HG02840 (cell line): ENCODE measurements around the gene HLA-DOA.

Source experiments
- ATAC-seq: cut with Tn5 transposase; IDR thresholded peaks from one replicate; pipeline ENCODE4 v1.9.1; 2021; ENCODE audit warnings: mild to moderate bottlenecking, moderate library complexity, moderate number of reproducible peaks; ENCODE audit not compliant: unreplicated experiment, low FRiP score

HLA-DOA gene

DNA sequence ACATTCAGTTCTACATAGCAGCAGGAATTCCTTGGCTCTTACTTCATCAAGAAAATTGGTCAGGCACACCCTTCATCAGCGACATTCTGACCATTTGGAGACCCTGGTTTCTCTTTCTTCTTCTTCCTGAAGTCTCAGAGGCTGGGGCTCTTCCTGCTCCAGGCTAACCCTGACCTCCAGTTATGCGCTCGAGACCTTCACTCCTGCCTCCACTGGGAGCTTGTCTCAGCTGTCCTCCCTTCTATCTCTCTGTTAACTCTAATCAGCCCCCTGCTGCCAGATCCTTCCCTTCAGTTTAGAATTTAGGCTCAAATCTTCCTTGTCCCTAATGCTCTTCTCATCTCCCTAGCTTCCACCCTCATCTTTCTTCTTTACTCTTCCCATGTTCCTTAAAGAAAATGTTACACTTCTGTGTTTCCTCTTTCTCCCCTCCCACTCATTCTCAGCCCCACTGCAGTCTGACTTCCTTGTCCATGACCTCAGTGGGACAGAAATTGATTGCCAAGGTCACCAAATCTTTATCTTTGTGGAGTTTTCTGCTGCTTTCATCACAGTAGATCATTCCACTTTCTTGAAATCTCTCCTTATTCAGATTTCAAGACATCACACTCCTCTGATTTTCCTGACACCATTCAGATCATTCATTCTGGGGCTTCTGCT lies 8.4 kb upstream of the HLA-DOA start:
- ATAC-seq, result no peak

DNA sequence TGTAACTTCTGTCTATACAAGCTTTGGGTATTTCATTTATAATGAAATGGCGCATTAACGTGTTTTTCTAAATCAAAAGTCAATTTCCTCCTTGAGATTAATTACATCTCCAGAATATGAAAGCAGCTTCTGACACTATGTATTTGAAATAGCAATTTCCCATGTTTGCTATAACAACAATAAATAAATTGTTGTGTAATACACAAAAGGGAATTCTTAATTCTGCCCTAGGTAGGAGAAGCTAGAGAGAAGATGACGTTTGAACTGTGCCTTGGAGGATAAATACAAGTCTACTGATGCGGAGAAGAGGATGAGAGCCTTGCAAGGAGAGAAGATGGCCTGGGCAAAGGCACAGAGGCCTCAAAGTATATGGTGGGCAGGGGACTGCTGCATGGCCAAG lies 7.6 kb upstream of the HLA-DOA start:
- ATAC-seq, result no peak

DNA sequence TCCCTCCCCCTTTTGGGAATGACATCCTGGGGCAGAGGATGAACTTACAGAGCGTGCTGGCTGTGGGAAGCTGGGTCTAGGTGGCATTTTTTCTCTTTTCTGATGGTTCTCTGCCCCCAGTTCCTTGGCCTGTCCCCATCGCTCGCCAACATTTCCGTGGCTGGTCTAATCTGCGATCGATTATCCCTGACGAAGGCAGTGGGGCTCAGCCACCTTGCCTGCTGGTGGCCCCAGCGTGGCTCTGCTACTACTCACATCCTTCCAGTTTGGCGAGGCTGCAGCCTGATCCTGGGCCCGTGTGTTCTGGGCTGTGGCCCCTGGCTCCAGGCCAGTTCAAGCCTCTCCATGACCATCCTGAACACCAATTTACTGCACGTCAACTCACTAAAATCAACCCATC lies 6.4 kb upstream of the HLA-DOA start:
- no peak for ATAC-seq

DNA sequence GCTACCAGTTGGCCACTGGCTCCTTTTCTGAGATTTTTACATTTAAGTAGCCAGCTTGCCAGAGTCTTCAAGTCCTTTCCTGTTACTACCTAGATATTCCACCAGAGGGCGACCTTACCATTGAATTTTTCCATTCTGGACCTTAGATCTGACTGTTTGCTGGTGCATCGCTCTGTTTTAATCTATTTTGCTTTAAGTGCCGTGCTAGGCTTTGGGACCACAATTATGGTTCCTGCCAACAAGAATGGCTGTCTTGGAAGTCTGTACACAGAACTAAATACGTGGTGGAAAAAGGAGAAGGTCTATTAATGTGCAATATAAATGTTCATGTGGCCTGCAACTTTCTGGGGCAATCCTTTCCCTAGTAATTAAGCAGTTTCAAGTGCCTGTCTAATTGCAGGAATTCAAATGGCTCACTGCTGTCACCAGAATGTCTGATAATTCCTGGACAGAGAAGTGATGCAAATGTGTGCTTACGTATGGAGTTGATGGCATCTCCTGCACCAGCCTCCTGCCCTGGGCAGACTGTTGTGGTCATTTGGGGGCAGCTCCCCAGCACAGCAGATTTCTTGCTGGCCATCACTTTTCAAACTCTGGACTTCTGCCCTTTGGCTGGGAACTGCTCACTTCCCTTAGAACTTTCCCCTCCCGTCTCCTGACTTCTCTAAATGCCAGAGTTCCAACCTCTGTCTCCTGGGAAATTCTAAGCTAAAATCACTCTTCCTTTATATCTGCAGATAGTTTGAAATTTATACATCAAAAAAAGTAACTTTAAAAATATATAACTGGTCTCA lies 5.6 kb upstream of the HLA-DOA start:
- no peak for ATAC-seq

DNA sequence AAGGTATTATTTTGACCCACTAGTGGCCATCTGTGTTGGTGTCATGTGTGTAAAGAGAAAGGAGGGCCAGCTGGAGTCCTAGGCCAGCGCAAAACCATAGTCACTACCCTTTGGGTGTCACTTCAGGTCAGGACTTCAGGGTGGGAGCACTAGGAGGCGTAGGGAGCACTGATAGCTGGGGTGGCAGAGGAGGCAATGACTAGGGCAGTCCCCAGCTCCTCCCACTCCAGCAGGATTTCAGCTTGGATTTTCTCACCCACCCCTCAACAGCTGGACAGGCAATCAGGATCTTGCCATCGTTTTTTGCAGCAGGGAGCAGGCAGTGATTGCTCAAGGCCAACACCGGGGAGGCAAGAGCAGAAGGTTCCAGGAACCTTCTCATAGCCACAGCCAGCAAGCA lies 4.2 kb upstream of the HLA-DOA start:
- no peak for ATAC-seq

DNA sequence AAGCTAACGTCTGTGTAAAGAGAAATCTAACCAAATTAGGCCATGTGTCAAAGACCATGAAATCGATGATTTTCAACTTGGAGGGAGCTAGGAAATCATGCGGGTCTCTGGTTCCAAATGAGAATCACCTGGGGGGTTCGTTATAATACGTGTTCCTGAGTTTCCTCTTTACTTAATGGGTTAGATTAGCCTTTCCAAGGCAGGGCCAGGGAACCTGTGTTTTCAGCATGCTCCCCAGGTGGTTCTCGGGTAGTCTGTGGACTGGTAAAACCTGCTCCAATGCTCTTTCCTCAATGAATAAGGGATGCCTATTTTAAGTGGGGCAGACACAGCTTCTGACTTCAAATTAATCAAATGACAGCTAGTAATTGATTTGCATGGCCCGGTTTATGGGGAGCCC lies 965 bp upstream of the HLA-DOA start:
- ATAC-seq, result no peak

DNA sequence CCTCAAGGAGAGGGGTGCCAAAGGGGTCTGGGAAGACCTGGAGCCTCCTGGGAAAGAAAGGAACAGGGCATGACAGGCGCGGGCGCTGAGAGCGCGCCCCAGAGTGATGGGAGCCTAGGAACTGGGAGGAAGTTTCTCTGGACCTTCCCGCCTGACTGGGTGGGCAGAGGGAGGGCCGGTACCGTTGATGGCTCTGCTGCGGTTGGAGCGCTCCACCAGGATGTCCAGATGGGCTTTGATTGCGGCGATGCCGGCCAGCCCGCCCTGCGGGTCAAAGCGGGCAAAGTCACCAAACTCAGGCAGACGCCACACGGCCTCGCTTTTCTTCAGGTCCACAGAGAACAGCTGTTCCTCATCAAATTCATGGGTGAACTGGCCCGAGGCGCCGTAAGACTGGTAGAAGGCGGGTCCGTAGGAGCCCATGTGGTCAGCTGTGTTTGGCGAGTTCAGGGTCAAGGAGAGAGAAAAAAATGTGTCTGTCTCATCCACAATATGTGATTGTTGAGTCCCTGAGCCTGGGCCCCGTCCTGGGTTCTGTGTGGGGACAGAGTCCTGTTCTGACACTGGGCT lies 1.5 kb downstream of the HLA-DOA start:
- ATAC-seq, result no peak

DNA sequence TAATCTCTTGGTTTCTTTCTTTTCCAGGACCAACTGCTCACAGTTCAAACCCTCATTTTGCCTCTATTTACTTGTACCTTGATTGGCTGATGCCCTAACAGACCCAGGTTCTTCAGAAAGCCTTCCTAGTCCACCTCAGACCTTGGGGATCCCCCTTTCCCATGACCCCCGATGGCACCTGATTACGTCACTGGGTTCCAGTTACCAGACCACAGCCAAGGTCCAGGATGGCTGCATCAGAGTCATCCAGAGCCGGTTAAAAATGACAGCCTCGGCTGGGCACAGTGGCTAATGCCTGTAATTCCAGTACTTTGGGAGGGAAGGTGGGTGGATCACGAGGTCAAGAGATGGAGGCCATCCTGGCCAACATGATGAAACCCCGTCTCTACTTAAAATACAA lies 4.5 kb downstream of the HLA-DOA start:
- ATAC-seq, result no peak

DNA sequence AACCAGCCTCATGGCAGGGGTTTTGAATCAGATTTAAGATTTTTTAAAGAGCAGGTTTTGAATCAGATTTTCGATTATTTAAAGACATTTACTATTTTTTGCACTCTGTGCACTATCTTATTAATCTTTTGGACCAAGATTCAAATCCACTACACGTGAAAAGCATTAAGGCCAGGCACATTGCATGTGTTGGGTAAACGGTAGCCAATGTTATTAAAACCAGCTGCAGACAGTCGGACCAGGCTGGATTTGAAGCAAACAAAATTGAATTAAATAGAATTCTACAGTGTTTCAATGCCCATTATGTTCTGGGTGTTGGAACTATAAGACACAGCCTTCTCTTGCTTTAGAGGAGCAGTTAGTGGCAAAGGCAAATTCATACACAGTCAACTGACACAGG lies 7.7 kb downstream of the HLA-DOA start:
- no peak for ATAC-seq

DNA sequence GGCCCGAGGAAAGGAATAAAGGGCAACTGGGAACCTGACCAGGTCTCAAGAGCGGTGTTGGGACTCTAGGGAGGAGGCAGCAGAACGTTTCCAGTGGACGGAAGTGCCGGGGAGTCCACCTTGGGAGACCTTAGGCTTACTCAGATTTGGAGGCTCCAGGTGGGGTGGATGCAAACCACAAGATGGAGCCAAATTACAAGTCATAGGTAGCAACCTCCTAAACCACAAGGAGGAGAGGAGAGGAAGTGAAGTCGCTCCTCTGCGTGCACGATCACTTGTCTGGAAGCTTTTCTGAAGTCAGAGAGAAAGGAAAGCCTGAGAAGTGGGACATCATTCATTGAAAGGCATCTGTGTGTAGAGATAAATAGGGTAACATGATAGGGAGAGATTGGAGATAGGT lies 9.3 kb downstream of the HLA-DOA start:
- no peak for ATAC-seq

DNA sequence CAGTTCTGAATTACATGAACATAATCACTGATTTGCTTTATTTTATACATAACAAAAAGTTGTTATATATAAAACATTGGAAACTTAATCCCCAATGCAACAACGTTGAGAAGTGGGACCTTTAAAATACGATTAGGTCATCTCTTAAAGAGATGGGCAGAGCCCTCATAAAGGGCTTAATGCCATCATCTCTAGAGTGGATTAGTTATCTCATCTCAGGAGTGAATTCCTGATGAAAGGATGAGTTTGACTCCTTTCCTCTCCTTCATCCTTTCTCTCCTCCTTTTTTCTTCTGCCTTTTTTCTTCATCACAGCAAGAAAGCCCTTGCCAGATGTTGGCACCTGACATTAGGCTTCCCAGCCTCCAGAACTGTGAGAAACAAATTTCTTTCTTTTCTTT lies 13.9 kb downstream of the HLA-DOA start:
- ATAC-seq, result no peak

DNA sequence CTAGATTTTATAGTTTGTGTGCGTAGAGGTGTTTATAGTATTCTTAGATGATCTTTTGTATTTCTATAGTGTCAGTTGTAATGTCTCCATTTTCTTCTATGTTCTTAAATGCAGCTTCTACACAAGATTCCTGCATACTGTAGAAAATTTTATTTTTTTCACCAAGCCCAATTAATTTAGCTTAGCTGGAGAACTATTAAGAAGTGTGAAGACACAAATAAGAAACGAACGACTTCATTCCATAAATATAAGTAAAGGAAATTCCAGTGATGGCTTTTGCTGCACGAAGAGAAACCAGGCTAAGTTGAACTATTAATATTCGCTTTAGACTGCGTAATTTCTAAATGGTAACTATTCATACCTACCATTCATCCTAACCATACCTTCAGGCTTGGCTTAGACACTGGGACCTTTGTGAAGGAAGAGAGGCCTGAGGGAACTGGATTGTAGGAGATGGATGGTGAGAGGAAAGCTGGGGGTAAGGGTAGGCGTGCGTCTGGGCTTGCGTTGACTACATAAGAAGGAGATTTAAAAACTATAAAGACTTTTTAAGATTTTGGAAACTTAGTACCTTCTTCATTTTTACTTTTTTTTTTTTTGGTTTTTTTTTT lies 15.9 kb downstream of the HLA-DOA start:
- ATAC-seq, result no peak

DNA sequence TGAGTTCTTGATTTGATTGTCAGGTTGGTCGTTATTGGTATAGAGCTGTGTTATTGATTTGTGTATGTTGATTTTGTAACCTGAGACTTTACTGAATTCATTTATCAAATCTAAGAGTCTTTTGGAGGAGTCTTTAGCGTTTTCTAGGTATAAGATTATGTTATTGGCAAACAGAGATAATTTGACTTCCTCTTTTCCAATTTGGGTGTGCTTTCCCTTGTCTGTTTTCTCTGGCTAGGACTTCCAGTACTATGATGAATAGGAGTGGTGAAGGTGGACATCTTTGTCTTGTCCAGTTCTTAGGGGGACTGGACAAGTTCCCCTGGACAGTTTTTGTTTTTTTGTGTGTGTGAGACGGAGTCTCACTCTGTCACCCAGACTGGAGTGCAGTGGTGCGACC lies 17.4 kb downstream of the HLA-DOA start:
- ATAC-seq, result no peak

DNA sequence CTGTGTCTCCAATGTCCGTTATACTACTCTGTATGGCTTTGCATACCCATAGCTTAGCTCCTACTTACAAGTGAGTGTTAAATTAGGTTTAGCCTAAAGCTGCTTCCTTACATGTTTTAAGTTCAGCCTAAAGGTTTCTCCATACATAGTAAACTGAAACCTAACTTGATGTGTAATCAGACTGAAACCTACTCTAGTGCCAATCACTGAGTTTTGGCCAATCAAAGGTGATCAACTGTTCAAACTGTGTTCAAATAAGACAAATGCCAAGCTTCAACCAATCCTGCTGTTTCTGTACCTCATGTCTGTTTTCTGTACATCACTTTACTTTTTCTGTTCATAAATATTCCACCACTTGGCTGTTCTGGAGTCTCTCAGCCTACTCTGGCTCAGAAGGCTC lies 20.0 kb downstream of the HLA-DOA start:
- no peak for ATAC-seq

DNA sequence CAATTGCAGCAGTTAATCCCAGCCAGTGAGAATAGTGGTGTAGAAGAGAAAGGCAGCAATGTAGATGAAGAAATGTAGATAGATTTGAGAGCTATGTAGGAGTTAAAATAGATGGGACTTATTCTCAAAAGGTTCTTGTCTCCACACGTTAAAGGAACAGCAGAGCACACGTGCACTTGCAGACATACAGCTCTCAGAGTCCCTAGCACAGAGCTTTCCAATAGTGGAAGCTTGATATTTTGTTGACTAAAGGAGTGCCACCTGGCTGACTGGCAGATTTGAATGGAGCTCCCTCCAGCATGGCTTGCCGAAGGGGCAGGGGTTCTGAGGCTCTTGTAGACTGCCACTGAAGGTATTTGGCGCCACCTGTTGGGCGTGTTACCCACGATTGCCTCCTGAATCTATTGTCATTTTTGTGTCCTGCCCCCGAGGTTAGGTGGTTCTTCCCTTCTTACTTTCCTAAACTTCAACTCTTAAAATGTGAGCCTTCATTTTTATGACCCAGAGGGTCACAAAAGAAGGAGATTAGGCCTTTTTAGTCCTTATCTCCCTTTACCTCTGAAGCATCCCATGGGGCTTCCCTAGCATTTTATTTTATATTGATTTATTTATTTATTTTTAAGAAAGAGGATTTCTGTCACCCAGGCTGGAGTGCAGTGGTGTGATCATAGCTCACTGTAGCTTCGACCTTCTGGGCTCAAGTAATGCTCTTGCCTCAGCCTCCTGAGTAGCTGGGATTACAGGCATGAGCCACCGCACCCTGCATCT lies 24.6 kb downstream of the HLA-DOA start:
- no peak for ATAC-seq

DNA sequence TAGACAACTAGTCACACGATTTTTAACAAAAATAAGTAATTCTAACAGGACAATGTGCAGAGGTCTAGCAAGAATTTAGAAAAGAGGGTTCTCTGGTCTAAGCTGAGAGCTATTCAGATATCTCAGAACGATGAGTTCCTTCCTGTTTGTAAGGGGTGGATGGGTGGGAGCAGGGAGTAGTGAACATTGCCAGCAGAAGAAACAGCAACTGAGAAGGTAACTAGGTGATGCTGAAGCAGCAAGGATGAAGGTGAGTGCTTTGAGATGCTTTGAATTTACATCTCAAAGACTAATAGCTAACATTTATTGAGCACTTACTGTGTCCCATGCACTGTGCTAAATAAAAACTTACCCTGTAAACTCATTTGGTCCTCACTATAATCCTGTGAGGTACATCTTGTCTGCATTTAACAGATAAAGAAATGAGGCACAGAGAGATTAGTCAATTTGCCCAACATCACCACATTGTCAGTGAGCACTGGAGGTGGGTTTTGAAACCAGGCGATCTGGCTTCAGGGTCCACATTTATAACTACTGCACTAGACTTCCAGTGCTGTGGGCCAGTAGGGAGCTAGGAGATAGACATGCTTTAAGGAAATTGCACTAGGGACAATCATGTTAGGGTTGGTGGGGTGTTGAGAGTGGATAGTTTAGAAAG lies 25.3 kb downstream of the HLA-DOA start:
- no peak for ATAC-seq

DNA sequence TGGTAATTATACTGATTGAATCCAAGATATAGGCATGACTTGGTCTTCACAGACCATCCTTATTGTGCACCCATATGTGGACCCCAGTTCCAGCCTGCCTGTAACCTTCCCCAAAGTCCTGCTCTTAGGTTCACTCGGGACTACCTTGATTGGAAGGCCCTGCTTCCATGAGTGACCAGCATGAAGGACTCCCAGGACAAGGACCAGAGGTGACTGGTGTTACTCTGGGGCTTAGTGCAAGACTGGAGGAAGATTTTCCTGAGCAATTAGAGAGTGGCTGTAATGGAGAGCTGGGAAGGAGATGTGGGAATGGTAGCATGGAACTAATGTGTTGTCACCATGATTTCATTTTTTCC lies 25.9 kb downstream of the HLA-DOA start:
- ATAC-seq, result no peak

DNA sequence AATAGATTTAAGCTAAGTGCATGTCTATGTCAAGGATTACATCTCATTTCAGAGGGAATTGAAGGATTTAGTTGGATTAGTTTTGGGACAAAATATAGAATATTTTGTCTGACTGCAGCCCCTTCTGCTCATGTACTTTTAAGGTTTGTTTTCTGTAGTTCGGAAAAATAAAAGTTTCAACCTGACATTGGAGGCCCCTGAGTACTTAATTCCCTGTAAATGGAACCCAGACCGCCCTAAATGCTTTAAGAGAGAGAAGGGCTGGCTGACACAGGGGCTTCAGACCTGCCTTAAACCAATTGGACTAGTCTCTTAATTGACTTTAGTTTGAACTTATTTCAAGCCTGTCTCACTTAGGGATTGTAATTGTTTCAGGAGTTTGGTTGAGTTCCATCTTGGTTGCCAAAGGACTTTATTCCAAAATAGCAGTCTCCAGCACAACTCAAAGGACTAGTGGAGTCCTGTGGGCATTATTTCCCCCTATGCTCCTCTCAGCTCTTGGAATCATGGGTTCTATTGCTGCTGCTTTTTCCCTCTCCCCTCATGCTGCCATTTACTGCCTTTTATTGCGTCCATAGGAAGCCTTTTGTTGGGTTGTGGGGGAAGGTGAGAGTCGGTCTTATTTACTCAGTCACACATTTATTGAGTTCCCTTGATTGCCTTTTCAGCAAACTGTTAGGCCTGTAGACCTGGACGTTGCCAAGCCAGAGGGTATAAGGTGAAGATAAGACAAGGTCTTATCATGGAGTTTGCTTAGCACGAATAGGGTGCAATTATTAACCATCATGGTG lies 26.5 kb downstream of the HLA-DOA start:
- no peak for ATAC-seq

DNA sequence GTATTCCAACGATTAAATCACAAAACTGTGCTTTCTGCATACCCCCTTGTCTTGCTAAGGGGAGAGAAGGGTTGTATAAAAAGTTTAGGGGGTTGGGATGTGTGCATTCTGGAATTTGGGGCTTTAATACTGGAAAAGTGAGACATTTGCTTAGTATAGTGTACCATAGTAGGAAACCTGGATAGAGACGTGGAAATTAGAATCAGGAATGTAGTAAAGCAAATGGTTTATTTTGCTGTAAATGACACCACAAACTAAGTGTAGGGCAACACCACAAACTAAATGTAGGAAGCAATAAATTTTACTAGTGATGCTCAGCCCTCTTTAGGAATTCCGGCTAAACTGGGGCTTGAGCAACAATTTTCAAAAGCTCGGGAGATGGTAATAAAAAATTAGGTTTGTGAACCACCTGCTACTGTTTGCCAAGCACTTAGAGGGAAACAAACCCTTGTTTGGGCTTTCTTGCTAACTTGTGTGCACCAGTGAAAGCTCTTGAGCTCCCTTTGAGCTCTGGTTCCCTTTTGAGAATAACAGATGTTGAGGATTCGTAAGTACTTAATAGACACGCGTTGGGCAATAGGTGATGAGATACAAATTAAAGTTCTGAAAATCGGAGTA lies 27.2 kb downstream of the HLA-DOA start:
- ATAC-seq, result no peak
